Measurements from ENCODE around the gene TBC1D22A.

DNA sequence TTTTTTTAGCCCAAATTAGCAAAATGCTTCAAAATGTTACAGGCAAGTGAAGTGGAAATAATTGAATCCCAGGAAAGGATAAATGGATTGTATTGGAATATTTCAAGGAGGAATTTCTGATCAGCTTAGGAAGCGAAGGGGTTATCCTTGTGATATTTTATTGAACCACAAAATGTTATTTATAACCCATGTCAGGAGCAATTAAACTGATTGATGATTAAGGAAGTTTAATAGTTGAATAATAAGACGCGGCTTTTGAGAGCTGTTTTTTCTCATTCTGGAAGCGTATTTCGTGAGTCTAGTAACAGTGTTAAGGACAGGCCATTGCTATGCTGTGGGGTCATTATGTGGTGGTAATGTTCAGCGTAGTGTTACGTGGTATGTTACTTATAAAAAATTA, 192.3 kb downstream of the TBC1D22A start:
- TF ChIP-seq FOS (IDR thresholded peaks at IDR 0.05; ENCODE audit: borderline replicate concordance, extremely low read depth, insufficient read length), result no peak
- TF ChIP-seq, protein P1, sequence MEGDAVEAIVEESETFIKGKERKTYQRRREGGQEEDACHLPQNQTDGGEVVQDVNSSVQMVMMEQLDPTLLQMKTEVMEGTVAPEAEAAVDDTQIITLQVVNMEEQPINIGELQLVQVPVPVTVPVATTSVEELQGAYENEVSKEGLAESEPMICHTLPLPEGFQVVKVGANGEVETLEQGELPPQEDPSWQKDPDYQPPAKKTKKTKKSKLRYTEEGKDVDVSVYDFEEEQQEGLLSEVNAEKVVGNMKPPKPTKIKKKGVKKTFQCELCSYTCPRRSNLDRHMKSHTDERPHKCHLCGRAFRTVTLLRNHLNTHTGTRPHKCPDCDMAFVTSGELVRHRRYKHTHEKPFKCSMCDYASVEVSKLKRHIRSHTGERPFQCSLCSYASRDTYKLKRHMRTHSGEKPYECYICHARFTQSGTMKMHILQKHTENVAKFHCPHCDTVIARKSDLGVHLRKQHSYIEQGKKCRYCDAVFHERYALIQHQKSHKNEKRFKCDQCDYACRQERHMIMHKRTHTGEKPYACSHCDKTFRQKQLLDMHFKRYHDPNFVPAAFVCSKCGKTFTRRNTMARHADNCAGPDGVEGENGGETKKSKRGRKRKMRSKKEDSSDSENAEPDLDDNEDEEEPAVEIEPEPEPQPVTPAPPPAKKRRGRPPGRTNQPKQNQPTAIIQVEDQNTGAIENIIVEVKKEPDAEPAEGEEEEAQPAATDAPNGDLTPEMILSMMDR (IDR thresholded peaks at IDR 0.05 in 2 of 3, conservative IDR thresholded peaks at IDR 0.05 in 1 of 3; ENCODE audit: control insufficient read depth in 2 of 3, extremely low read depth in 1 of 3, insufficient read depth in 1 of 3, low read depth in 3 of 3, low read length in 3 of 3), result no peak
- TF ChIP-seq POLR2AphosphoS5 (IDR thresholded peaks at IDR 0.05; ENCODE audit: low read length), result no peak
- TF ChIP-seq TAF1 (IDR thresholded peaks at IDR 0.05; ENCODE audit: borderline replicate concordance, low read depth, low read length), result no peak
- TF ChIP-seq, protein P2, sequence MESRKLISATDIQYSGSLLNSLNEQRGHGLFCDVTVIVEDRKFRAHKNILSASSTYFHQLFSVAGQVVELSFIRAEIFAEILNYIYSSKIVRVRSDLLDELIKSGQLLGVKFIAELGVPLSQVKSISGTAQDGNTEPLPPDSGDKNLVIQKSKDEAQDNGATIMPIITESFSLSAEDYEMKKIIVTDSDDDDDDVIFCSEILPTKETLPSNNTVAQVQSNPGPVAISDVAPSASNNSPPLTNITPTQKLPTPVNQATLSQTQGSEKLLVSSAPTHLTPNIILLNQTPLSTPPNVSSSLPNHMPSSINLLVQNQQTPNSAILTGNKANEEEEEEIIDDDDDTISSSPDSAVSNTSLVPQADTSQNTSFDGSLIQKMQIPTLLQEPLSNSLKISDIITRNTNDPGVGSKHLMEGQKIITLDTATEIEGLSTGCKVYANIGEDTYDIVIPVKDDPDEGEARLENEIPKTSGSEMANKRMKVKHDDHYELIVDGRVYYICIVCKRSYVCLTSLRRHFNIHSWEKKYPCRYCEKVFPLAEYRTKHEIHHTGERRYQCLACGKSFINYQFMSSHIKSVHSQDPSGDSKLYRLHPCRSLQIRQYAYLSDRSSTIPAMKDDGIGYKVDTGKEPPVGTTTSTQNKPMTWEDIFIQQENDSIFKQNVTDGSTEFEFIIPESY (IDR thresholded peaks at IDR 0.05), result no peak
- TF ChIP-seq MXI1 (IDR thresholded peaks at IDR 0.05; ENCODE audit: low read depth, low read length), result no peak
- TF ChIP-seq TCF3 (IDR thresholded peaks at IDR 0.05; ENCODE audit: borderline replicate concordance, insufficient read depth, low read depth, low read length), result no peak

Measured in GM12878 (cell line).